H9 (cell line): ENCODE results near the gene XCL2. TPM values are rescaled to one million over a fixed set of nuclear protein-coding genes. Genes with fewer than 3 reads are reported as not detected.

ENCODE experiments used
- DNase-seq: peaks from one replicate; pipeline ENCODE4 v3.0.0-alpha.2; 2017
- H2AFZ ChIP-seq: one replicate; pipeline ENCODE4 v1.6.1; 2013; ENCODE audit warnings: mild to moderate bottlenecking, low read length, control low read depth, moderate library complexity
- H2AK5ac ChIP-seq: 2 replicates; pipeline ENCODE4 v1.6.1; 2013; ENCODE audit warnings: low read length, control low read depth, mixed read lengths; ENCODE audit not compliant: insufficient read length
- H2BK120ac ChIP-seq: one replicate; pipeline ENCODE4 v1.6.1; 2013; ENCODE audit warnings: low read depth, mild to moderate bottlenecking, low read length, control low read depth, inconsistent platforms; ENCODE audit not compliant: poor library complexity, severe bottlenecking
- H2BK12ac ChIP-seq: 2 replicates; pipeline ENCODE4 v1.6.1; 2013; ENCODE audit warnings: low read length, control low read depth, mixed read lengths, low read depth; ENCODE audit not compliant: insufficient read length
- H2BK15ac ChIP-seq: 2 replicates; pipeline ENCODE4 v1.6.1; 2013; ENCODE audit warnings: low read depth, low read length, control low read depth
- H2BK20ac ChIP-seq: one replicate; pipeline ENCODE4 v1.6.1; 2013; ENCODE audit warnings: low read depth, mild to moderate bottlenecking, low read length, control low read depth, inconsistent platforms; ENCODE audit not compliant: poor library complexity, severe bottlenecking
- H2BK5ac ChIP-seq: 2 replicates; pipeline ENCODE4 v1.6.1; 2013; ENCODE audit warnings: low read length, control low read depth, mixed read lengths; ENCODE audit not compliant: insufficient read length
- H3K14ac ChIP-seq: 2 replicates; pipeline ENCODE4 v1.6.1; 2013; ENCODE audit warnings: low read length, control low read depth; ENCODE audit not compliant: insufficient read depth
- H3K18ac ChIP-seq: 2 replicates; pipeline ENCODE4 v1.6.1; 2013; ENCODE audit warnings: low read depth, mild to moderate bottlenecking, mixed read lengths, low read length, control low read depth; ENCODE audit not compliant: insufficient read length
- H3K23ac ChIP-seq: 2 replicates; pipeline ENCODE4 v1.6.1; 2013; ENCODE audit warnings: low read length, control low read depth, mixed read lengths, low read depth; ENCODE audit not compliant: insufficient read length
- H3K23me2 ChIP-seq: 2 replicates; pipeline ENCODE4 v1.6.1; 2013; ENCODE audit warnings: low read depth, mild to moderate bottlenecking, mixed read lengths, low read length, control low read depth; ENCODE audit not compliant: insufficient read length, poor library complexity, severe bottlenecking
- H3K27ac ChIP-seq: 2 replicates; pipeline ENCODE4 v1.5.1; 2013; ENCODE audit warnings: low read length, control low read depth, mixed read lengths, low read depth; ENCODE audit not compliant: insufficient read length
- H3K27me3 ChIP-seq: 2 replicates; pipeline ENCODE4 v1.6.1; 2013; ENCODE audit warnings: low read length, control low read depth, inconsistent platforms; ENCODE audit not compliant: insufficient read depth
- H3K4ac ChIP-seq: 2 replicates; pipeline ENCODE4 v1.6.1; 2013; ENCODE audit warnings: low read depth, mild to moderate bottlenecking, control low read depth, inconsistent platforms, low read length, moderate library complexity
- H3K4me1 ChIP-seq: 2 replicates; pipeline ENCODE4 v1.6.1; 2013; ENCODE audit warnings: low read length, control low read depth, inconsistent platforms; ENCODE audit not compliant: insufficient read depth
- H3K4me2 ChIP-seq: 2 replicates; pipeline ENCODE4 v1.6.1; 2013; ENCODE audit warnings: low read length, control low read depth, mixed read lengths; ENCODE audit not compliant: insufficient read length, insufficient read depth
- H3K56ac ChIP-seq: 2 replicates; pipeline ENCODE4 v1.6.1; 2013; ENCODE audit warnings: low read depth, mild to moderate bottlenecking, mixed read lengths, low read length, control low read depth; ENCODE audit not compliant: insufficient read length
- H3K79me1 ChIP-seq: 2 replicates; pipeline ENCODE4 v1.6.1; 2013; ENCODE audit warnings: low read depth, mild to moderate bottlenecking, moderate library complexity, low read length, control low read depth, inconsistent platforms; ENCODE audit not compliant: insufficient read depth, poor library complexity, severe bottlenecking
- H3K79me2 ChIP-seq: 2 replicates; pipeline ENCODE4 v1.6.1; 2013; ENCODE audit warnings: low read length, control low read depth, inconsistent platforms; ENCODE audit not compliant: insufficient read depth
- H3K9ac ChIP-seq: 2 replicates; pipeline ENCODE4 v1.6.1; 2013; ENCODE audit warnings: low read length, control low read depth, mixed read lengths; ENCODE audit not compliant: insufficient read length; ENCODE audit errors: extremely low read depth
- H3K9me3 ChIP-seq: one replicate; pipeline ENCODE4 v1.6.1; 2013; ENCODE audit warnings: low read depth, low read length, inconsistent platforms; ENCODE audit not compliant: control insufficient read depth
- H3T11ph ChIP-seq: one replicate; pipeline ENCODE4 v1.6.1; 2013; ENCODE audit warnings: mild to moderate bottlenecking, low read length, control low read depth, inconsistent platforms
- H4K20me1 ChIP-seq: one replicate; pipeline ENCODE4 v1.6.1; 2013; ENCODE audit not compliant: control insufficient read depth, insufficient read length, insufficient read depth
- H4K5ac ChIP-seq: 2 replicates; pipeline ENCODE4 v1.6.1; 2013; ENCODE audit warnings: low read depth, mild to moderate bottlenecking, mixed read lengths, low read length, control low read depth; ENCODE audit not compliant: insufficient read length
- H4K8ac ChIP-seq: replicated peaks from 2 replicates; pipeline ENCODE4 v1.6.1; 2013; ENCODE audit warnings: low read length, control low read depth, mixed read lengths, low read depth; ENCODE audit not compliant: insufficient read length
- H4K91ac ChIP-seq: 2 replicates; pipeline ENCODE4 v1.6.1; 2013; ENCODE audit warnings: low read depth, mild to moderate bottlenecking, moderate library complexity, mixed read lengths, low read length, control low read depth; ENCODE audit not compliant: insufficient read length
- H3K27ac Mint-ChIP-seq, 3 experiments: 2 replicates in 2 of 3; 3 replicates in 1 of 3; pipeline ENCODE4 v1.8.0; 2020 to 2021; ENCODE audit warnings: mixed read lengths in 3 of 3, mild to moderate bottlenecking in 1 of 3, moderate library complexity in 1 of 3
- H3K27me3 Mint-ChIP-seq: 2 replicates; pipeline ENCODE4 v1.8.0; 2021; ENCODE audit warnings: low read depth, mild to moderate bottlenecking, moderate library complexity, mixed read lengths
- H3K36me3 Mint-ChIP-seq, 3 experiments: 2 replicates in 2 of 3; 3 replicates in 1 of 3; pipeline ENCODE4 v1.8.0; 2020 to 2021; ENCODE audit warnings: low read depth in 3 of 3, mixed read lengths in 3 of 3; ENCODE audit not compliant: insufficient read depth in 1 of 3
- H3K4me1 Mint-ChIP-seq, 2 experiments: 2 replicates each; pipeline ENCODE4 v1.8.0; 2020; ENCODE audit warnings: mixed read lengths in 2 of 2
- H3K4me3 Mint-ChIP-seq, 2 experiments: 2 replicates in 1 of 2; 3 replicates in 1 of 2; pipeline ENCODE4 v1.8.0; 2020 to 2021; ENCODE audit warnings: mild to moderate bottlenecking in 2 of 2, mixed read lengths in 2 of 2, moderate library complexity in 1 of 2
- H3K9me3 Mint-ChIP-seq, 2 experiments: 2 replicates in 1 of 2; 3 replicates in 1 of 2; pipeline ENCODE4 v1.8.0; 2020; ENCODE audit warnings: mild to moderate bottlenecking in 2 of 2, mixed read lengths in 2 of 2, moderate library complexity in 1 of 2
- CTCF ChIP-seq: fragments of 200-600 bp; sonication (generic); conservative IDR thresholded peaks from 3 replicates; pipeline ENCODE4 v1.8.0; 2021; ENCODE audit warnings: antibody characterized with exemption, mild to moderate bottlenecking
- WGBS: extraction: QIAGEN DNeasy Blood & Tissue Kit; methylation state at CpG from one replicate; pipeline ENCODE4 v1.1.7; 2013; ENCODE audit warnings: missing lambda C conversion rate, low lambda C conversion rate, mixed read lengths; ENCODE audit not compliant: insufficient read length; ENCODE audit errors: extremely low coverage; 5-methylcytosine and 5-hydroxymethylcytosine counted together
- total RNA-seq: library from RNA; stranded (reverse); gene quantifications from 2 replicates; pipeline ENCODE4 v1.2.1, GENCODE V29; 2021

XCL2 gene
- total RNA-seq, 1 experiment from 2014 or later, result not detected

- Mint-ChIP-seq H3K36me3 (peaks cover 3 to 8% (median 3%) of the 10 kb centered on the region in 3 experiments), H3K27me3 (no peaks in the 10 kb centered on the region), H3K4me3 (no peak overlapping the region), H3K4me1 (peaks cover 10 to 13% of the 10 kb centered on the region in 2 experiments), H3K27ac (no peak overlapping the region), H3K9me3 (peaks cover 3 to 4% of the 10 kb centered on the region in 2 experiments)
- Histone ChIP-seq H3K4me1 (no peaks in the 10 kb centered on the region), H2AK5ac (no peak overlapping the region), H3K79me1 (no peaks in the 10 kb centered on the region), H4K20me1 (no peaks in the 10 kb centered on the region), H2BK15ac (no peak overlapping the region), H4K5ac (no peak overlapping the region), H3K18ac (no peak overlapping the region), H3K9me3 (no peaks in the 10 kb centered on the region), H3K27ac (no peak overlapping the region), H4K91ac (no peak overlapping the region), H3K4me2 (no peak overlapping the region), H2BK120ac (no peak overlapping the region), H2BK12ac (no peak overlapping the region), H2BK20ac (no peak overlapping the region), H3K56ac (no peak overlapping the region), H3K23me2 (no peaks in the 10 kb centered on the region), H2AFZ (no peak overlapping the region), H3K23ac (no peak overlapping the region), H2BK5ac (no peak overlapping the region), H3T11ph (no peak overlapping the region), H3K9ac (no peak overlapping the region), H3K4ac (no peak overlapping the region), H3K27me3 (no peaks in the 10 kb centered on the region), H3K79me2 (no peaks in the 10 kb centered on the region), H3K14ac (no peak overlapping the region), H4K8ac (no peak overlapping the region)
- TF ChIP-seq CTCF, result no peak
- no peak for DNase-seq
- WGBS, result no CpG with 5 or more reads among the region's 4 CpGs
Observed at GRCh38 chr1:168518201-168518689, 25.6 kb downstream of the XCL2 start.
